GM18502 (cell line): ENCODE results near the gene APOL1.
"Not testable (repeated sequence)": the region's sequence is repeated elsewhere in the genome, so short reads cannot be mapped to it uniquely, and the experiment has no call there.

Source experiments
- ATAC-seq: cut with Tn5 transposase; IDR thresholded peaks from one replicate; pipeline ENCODE4 v1.9.1; 2021; ENCODE audit warnings: mild to moderate bottlenecking; ENCODE audit not compliant: unreplicated experiment, poor library complexity

Gene APOL1, protein sequence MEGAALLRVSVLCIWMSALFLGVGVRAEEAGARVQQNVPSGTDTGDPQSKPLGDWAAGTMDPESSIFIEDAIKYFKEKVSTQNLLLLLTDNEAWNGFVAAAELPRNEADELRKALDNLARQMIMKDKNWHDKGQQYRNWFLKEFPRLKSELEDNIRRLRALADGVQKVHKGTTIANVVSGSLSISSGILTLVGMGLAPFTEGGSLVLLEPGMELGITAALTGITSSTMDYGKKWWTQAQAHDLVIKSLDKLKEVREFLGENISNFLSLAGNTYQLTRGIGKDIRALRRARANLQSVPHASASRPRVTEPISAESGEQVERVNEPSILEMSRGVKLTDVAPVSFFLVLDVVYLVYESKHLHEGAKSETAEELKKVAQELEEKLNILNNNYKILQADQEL

DNA sequence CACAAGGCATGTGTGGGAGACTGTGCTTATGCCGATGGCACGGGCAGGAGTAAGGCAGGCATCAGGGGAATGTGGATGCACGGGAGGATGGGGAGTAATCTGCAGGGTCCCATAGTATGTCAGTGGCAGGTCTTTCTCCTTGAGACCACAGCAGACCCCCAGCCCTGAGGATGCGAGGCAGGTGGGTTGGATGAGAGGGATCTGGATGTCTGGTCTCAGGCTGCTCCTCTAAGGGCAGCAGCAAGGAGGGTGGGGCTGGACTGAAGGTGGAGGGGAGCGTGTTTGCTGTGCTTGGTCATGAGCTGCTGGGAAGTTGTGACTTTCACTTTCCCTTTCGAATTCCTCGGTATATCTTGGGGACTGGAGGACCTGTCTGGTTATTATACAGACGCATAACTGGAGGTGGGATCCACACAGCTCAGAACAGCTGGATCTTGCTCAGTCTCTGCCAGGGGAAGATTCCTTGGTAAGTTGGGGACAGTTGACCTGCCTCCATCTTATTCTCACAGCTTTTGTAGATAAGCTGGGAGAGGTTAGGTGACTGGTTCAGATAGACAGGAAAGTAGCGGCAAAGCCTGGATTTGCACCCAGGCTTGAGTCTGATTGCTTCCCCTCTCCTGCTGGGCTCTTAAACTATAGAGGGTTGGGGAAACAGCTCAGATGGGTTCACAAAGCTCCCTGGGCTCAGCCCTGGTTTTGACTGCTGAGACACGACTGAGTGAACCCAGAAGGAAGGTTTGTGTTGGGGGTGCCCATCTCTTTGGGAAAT, at the start of gene APOL1:
Gene APOL1, plus strand, starts transcription at position 380 of the 769 bp plus-strand sequence. CDS start 1,823 bp downstream, outside the sequence.
- ATAC-seq, result peak; percentile 58

DNA sequence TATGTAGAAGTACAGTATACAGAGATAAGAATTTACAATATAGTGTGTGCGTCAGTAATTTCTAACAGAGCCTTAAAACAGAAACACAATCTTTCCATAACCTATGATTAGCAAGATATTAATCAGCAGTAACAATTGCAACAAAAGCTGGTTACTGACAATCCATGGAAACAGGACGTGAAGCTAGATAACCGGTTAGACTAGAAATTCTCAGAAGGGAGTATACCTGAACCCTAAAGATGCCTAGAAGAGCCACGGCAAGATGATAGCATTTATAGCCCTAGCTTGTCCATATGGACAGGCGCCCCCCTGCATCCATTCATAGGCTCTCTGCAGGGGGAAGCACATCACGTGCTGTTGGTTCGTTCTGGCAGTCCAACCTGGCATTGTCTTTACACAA, 49.5 kb upstream of the APOL1 start:
- ATAC-seq, result not testable (repeated sequence)

DNA sequence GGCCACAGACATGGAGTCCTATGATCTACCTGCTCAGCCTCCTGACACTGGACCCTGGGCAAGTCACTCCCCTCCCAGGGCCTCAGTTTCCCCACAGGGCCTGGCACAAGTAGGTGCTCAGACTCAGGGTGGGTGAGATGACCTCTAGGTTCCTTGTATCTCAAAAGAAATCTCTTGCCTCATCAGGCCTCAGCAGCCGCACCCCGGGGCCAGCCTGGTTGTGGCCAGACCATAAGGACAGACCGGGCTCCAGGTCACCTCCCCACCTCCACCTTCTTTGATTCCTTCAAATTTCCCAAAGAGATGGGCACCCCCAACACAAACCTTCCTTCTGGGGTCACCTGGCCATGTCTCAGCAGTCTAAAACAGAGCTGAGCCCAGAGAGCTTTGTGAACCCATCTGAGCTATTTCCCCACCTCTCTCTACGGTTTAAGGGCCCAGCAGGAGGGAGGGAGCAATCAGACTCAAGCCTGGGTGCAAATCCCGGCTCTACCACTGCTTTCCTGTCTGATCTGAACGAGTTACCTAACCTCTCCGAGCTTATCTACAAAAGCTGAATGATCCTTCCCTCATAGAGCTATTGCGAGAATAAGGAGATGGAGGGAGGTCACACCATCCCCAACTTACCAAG, 48.8 kb upstream of the APOL1 start:
- no peak for ATAC-seq

DNA sequence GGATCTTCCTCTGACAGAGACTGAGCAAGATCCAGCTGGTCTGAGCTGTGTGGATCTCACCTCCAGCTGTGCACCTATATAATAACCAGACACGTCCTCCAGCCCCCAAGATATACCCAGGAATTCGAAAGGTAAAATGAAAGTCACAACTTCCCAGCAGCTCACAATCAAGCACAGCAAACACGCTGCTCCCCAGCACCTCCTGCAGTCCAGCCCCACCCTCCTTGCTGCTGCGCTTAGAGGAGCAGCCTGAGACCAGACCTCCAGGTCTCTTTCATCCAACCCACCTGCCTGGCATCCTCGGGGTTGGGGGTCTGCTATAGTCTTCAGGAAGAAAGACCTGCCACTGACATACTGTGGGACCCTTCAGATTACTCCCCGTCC, 48.3 kb upstream of the APOL1 start:
- no peak for ATAC-seq

DNA sequence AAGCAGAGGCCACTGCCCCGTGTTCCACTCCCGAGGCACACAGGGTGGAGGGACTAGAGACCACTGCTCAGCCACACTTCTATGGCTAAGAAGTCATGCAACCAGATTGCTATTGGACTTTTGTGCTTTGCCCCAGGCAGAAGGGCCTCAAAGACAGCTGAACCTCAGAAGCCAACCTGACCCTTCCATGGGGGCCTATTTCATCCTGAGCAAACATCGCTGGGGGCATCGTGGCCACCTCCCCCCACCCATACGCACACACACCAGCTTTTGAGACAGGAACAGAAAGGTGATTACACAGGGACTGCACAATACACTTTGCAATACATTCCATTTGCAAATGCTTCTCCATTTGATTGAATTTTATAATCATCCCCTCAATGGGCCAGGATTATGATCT, 47.4 kb upstream of the APOL1 start:
- not testable (repeated sequence) for ATAC-seq

DNA sequence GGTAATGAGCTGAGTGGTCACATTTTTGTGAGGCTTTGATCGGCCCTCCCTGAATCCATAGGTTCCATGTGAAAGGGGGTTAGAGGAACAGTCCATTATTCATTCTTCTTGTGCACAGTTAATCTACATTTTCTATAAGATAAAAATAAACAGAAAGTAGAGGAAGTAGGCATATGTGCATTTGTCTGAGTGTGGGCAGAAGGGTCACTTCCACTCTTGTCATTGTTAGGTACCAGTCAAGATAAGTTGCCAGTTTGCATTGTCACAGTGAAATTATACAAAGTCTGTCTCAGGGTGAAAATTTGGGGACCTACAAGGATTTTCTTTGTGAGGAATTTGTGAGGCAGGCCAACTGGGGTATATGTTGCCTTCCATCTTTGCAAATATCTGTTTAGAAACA, 46.7 kb upstream of the APOL1 start:
- no peak for ATAC-seq

DNA sequence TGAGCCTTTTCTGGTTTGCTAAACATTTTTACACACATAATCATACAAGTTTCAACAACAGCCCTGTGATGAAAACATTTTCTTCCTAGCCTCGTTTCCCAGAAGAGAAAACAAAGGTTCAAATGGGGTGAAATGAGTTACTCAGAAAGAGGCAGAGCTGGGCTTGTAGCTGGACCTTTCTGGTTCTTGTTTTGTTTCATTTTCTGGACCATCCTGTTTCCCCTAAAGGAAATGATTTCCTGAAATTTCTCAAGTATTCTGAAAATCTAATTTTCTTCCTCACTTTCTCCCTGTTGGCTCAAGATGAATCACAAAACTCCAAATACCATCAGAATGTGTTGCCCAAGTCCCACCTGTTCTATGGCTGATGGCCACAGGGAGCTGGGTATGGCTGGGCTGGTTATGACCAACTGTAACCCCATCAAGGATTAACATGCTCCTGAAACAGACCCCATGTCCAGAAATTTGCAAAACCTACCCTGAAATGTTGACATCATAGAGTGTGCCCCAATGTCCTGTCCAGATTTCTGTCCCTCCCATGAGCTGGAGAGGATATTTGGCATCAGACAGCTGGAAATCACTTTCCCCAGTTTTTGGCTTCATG, 44.7 kb upstream of the APOL1 start:
- ATAC-seq, result no peak

DNA sequence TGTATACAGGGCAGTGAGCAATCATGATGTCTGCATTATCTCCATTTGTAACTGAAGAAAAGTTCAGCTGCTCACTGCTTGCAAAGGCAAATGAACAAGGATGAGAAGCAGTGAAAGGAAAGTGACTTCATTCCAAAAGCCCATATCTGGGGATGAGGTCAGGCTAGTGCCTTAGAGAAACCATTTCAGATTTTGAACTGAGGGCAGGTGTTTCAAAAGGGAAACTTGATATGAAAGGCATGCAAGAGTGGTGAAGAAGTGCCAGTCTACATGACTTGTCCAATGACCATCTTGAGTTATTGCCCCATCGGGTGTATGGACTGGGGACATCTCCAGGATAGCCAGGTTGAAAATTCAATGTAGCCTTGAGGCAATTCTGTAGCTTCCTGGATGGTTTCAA, 44.0 kb upstream of the APOL1 start:
- ATAC-seq, result no peak

DNA sequence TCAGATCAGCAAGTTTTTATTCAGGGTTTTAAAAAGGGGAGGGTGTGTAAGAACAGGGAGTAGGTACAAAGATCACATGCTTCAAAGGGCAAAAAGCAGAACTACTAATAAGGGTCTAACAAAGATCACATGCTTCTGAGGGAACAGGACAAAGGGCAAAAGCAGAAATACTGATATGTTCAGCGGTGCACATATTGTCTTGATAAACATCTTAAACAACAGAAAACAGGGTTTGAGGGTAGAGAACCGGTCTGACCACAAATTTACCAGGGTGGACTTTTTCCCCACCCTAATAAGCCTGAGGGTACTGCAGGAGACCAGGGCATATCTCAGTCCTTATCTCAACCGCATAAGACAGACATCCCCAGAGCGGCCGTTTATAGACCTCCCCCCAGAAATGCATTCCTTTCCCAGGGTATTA, 43.4 kb upstream of the APOL1 start:
- not testable (repeated sequence) for ATAC-seq

DNA sequence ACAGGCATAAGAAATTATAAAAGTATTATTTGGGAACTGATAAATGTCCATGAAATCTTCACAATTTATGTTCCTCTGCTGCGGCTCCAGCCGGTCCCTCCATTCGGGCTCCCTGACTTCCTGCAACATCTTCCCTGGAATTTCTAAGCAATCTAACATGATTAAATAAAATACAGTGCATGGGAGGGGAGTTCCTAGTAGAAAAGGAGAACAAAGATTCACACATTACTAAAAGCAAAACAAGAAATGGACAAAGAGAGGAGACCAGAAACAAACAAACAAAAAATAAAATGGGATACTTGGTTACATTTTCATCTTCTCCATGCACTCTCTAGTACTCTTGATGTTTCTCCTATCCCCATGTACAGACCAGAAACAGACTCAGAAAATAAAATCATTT, 42.7 kb upstream of the APOL1 start:
- ATAC-seq, result no peak

DNA sequence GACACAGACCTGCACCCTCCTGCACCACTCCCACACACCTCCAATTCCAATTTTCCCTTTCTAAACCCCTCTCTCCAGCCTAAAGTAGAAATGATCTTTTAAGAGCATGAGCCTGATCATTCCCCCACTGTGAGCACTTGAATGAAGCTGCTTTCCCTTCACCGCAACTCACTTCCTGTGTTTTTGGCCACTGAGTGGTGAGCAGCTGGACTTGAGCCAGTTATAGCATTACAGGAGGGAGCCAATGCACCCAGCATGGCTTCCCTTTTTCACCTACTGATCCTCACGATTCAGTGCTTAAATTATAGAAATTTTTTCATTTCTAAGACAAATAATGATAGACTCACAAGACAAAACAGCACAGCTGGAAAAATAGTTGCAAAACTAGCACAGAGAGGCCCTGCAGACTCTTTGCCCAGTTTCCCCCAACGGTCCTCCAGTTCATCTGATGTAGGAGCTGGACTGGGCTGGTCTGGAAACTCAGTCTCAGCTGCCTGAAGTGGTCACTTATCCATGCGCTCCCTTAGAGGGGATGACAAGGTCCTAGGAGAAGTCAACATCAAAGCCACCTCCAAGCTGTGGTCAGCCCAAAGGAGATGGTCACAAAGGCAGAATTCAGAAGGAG, 41.6 kb upstream of the APOL1 start:
- no peak for ATAC-seq

DNA sequence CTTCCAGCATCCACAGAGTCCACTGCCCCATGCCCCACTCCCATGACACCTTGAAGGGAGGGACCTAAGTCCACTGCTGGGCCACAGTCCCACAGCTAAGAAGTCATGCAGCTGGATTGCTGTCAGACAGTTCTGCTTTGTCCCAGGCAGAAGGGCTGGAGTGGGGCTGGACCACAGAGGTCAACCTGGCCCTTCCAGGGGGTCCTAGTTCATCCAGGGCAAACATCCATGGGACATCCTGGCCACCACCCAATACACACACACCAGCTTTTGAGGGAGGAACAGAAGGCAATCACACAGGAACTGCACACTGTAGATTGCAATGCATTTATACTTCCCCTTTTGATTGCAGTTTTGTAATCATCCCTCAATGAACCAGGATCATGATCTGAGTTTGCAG, 40.0 kb upstream of the APOL1 start:
- no peak for ATAC-seq

DNA sequence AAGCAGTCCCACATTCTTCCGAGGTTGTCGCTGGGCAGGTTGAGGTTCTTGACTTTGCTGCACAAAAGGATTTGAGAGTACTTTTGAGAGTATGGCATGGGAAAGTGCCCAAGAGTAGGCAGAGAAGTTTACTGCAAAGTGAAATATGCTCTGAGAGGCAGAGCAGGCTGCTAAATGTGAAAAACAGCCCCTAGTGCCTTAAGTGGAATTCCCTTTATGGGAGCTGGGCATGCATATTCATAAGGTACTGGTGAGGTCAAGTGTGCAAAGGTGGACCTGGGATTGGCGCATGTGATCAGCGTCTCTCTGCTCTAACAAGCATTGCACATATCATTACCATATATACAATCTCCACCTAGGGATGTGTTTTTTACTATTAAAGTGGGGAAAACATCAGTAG, 39.3 kb upstream of the APOL1 start:
- ATAC-seq, result no peak

DNA sequence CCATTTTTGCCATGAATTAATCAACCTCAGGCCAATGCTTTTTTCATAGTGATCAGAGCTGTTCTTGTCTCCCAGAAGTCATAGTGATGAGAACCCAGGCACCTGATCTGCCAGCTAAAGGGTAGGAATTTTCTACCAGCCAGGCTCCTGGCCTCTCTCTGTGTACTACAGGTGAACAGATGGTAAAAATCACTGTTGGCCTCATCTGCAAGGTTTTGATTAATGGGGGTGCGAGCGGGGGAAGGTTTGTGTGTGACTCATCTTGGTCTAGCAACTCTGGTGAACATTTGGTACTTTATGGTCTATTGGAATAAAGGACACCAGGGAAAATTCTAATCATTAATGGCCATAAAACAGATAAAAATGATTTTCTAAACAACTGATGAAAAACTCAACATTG, 37.0 kb upstream of the APOL1 start:
- no peak for ATAC-seq

DNA sequence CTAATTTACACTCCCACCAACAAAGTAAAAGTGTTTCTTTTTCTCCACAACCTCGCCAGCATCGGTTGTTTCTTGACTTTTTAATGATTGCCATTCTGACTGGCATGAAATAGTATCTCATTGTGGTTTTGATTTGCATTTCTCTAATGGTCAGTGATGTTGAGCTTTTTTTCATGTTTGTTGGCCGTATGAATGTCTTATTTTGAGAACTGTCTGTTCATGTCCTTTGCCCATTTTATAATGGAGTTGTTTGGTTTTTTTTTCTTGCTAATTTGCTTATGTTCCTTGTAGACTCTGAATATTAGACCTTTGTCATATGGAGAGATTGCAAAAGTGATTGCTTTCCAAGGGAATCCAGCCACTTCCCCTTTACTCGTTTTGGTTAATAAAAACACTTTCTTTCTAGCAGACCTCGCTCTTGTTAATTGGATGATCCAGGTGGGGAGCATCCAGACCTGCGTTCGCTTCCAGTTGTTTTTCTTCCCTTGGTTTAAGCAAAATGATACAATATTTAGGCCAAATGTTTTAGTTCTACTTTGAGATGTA, 34.2 kb upstream of the APOL1 start:
- ATAC-seq, result no peak

DNA sequence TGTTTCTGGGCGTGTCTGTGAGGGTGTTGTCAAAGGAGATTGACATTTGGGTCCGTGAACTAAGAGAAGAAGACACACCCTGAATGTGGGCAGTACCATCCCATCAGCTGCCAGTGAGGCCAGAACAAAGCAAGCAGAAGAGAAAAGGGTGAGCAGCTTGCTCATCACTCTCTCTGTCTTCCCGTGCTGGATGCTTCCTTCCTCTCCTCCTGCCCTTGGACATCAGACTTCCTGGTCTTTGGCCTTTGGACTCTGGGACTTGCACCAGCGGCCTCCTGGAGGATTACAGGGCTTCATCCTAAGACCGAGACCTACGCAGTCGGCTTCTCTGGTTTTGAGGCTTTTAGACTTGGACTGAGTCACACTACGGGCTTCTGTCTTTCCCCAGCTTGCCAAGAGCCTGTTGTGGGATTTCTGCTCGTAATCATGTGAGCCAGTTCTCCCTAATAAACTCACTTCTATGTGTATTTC, 32.4 kb upstream of the APOL1 start:
- no peak for ATAC-seq

DNA sequence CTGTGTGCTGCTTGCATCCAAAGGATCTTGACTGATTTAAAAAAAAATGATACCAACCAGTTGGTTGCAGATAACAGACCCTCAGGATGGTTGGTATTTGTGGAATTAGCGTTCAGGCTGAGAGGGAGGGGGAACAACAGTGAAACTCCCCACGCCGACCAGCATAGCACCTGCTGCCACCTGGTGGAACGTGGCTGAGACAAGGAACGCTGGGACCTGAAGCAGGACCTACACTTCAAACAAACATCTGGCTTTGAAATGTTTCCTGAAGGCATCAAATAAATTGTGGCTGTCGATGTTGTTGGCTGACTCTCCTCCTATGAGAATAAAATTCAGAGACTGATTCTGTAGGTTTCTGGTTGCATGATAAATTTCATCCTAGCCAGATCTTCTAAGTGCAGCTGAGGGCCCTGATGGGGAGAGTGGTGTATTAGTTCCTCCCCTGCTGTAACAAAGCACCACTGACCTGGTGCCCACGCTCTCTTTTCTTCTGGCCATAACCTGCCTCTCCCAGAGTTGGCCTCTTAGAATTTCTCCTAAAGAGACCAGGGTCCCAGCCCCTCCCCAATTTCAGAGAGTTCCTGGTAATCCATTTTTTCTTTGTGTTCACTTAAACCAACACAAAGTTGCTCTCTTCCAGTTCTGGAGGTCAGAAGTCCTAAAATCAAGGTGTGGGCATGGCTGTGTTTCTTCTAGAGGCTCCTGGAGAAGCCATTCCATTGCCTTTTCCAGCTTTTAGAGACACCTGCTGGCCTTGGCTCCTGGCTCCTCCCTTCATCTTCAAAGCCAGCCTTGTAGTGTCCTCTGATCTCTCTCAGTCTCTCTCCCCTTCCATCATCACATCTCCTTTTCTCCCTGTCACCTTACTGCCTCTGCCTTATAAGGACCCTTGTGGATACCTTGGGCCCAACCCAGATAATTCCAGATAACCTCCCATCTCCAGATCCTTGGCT, 30.9 kb upstream of the APOL1 start:
- no peak for ATAC-seq

DNA sequence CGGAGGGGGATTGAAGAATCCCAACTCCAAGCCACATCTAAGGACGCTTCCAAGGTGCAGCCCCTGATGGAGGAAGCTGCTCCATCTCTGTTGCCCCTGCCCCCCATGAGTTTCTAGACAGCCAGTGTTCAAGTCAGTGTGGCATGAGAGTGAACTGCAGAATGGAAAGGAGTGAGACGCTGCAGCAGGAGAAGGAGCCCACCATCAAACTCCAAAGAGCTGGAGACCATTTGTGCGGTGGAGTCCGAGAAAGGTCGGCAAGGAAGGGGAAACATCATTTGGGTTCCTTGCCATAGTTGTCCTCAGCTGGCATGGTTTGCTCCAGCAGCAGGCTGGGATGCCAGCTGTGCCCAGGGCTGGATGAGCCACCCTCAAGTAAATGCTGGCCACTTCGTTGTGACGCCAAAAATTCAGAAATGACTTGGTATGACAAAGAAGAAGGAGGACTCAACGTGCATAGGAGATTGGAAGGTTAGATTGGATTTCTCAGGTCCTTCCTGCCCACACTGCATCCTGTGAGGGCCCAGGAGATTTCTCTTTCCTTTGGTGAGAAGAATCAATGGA, 30.0 kb upstream of the APOL1 start:
- ATAC-seq, result no peak

DNA sequence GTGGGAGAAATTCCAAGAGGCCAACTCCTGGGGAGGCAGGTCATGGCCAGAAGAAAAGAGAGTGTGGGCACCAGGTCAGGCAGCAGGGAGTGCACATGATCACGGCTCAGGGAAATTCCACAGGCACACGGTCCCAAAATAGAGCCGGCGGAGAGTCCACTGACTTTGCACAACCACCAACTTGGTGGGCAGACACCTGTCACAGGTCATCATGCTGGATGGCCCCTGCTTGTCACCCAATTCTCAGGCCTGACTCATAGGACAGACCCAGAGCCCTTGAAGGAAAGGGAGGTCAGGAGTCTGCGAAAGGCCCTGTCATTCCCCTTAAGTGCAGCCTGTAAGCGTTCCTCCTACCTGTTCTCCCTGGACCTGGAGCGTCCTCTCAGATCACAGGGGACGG, 29.4 kb upstream of the APOL1 start:
- ATAC-seq, result no peak
